Measurements from ENCODE around the gene C1orf226. TPM values are rescaled to one million over a fixed set of nuclear protein-coding genes. Genes with fewer than 3 reads are reported as not detected.
"Not testable (repeated sequence)": the region's sequence is repeated elsewhere in the genome, so short reads cannot be mapped to it uniquely, and the experiment has no call there.

The C1orf226 gene
- total RNA-seq, 1 donor from 2014 or later, result 12.6 TPM

DNA sequence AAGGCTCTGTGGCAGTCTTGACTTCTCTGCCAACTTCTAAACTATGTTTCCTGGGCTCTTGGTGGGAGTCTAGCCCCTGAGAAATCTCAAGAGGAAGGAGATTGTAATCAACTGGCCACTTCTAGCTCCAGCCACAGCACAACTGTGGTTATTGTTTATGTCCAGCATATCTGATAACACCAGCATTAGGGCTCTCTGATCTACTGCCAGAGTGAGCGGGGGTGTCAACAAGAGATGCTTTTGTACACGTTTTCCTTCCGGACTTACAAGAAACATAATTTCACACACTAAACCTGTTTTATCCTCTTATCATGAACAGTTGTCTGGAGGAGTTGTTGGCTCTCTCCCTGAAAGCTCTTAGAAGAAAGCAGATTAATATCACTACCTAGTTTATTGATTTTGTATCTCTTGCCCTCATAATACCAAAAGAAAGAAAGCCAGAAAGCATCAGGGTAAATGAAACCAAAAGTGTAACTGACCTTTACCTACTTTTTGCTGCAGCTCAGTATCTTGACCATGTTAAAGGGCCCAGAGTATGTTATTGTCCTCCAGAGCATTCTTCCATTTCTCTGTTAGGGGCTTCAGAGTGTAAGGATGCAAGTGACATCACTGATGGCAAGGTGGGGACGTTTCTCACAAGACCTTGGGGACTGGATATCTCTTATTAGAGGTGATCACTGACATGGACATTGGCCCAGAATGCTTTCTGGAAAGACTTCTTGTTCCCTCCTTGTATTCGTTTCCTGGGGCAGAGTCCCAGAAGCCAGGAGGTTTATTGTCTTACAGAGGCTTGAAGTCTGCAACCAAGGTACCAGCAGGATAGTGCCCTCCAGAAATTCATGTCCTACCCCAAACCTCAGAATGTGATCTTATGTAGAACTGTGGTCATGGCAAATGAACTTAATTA lies 40.0 kb downstream of the C1orf226 start:
- no peak overlapping the region for H3K27ac Mint-ChIP-seq
- H3K27me3 Mint-ChIP-seq, result no peaks in the 10 kb centered on the region
- H3K9me3 Mint-ChIP-seq, result no peaks in the 10 kb centered on the region
- H3K4me1 Mint-ChIP-seq (ENCODE audit: unreplicated experiment), result no peaks in the 10 kb centered on the region
- DNase-seq (ENCODE audit: extremely low spot score, unreplicated experiment), result no peak
- H3K36me3 Mint-ChIP-seq, result no peaks in the 10 kb centered on the region
- no peak overlapping the region for H3K4me3 Mint-ChIP-seq
- TF ChIP-seq, protein P1, sequence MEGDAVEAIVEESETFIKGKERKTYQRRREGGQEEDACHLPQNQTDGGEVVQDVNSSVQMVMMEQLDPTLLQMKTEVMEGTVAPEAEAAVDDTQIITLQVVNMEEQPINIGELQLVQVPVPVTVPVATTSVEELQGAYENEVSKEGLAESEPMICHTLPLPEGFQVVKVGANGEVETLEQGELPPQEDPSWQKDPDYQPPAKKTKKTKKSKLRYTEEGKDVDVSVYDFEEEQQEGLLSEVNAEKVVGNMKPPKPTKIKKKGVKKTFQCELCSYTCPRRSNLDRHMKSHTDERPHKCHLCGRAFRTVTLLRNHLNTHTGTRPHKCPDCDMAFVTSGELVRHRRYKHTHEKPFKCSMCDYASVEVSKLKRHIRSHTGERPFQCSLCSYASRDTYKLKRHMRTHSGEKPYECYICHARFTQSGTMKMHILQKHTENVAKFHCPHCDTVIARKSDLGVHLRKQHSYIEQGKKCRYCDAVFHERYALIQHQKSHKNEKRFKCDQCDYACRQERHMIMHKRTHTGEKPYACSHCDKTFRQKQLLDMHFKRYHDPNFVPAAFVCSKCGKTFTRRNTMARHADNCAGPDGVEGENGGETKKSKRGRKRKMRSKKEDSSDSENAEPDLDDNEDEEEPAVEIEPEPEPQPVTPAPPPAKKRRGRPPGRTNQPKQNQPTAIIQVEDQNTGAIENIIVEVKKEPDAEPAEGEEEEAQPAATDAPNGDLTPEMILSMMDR (conservative IDR thresholded peaks at IDR 0.05), result no peak

- Mint-ChIP-seq H3K4me1 (ENCODE audit: unreplicated experiment) (no peaks in the 10 kb centered on the region), H3K36me3 (no peaks in the 10 kb centered on the region), H3K27me3 (no peaks in the 10 kb centered on the region), H3K27ac (no peak overlapping the region), H3K9me3 (no peaks in the 10 kb centered on the region), H3K4me3 (no peak overlapping the region)
- no peak for DNase-seq (ENCODE audit: extremely low spot score, unreplicated experiment)
- TF ChIP-seq, protein P1 (conservative IDR thresholded peaks at IDR 0.05), result no peak
Observed at GRCh38 chr1:162422662-162423375, 41.3 kb downstream of the C1orf226 start.

- DNase-seq (ENCODE audit: extremely low spot score, unreplicated experiment), result no peak
- H3K9me3 Mint-ChIP-seq, result no peaks in the 10 kb centered on the region
- TF ChIP-seq, protein P1 (conservative IDR thresholded peaks at IDR 0.05), result no peak
- H3K27me3 Mint-ChIP-seq, result no peaks in the 10 kb centered on the region
- H3K4me1 Mint-ChIP-seq (ENCODE audit: unreplicated experiment), result no peaks in the 10 kb centered on the region
- H3K36me3 Mint-ChIP-seq, result no peaks in the 10 kb centered on the region
- H3K27ac Mint-ChIP-seq, result no peak overlapping the region
- no peak overlapping the region for H3K4me3 Mint-ChIP-seq
Observed at GRCh38 chr1:162430583-162430982, 49.1 kb downstream of the C1orf226 start.

- not testable (repeated sequence) for H3K36me3 Mint-ChIP-seq; H3K4me3 Mint-ChIP-seq; H3K4me1 Mint-ChIP-seq (ENCODE audit: unreplicated experiment); H3K9me3 Mint-ChIP-seq; H3K27me3 Mint-ChIP-seq; DNase-seq (ENCODE audit: extremely low spot score, unreplicated experiment); H3K27ac Mint-ChIP-seq
Observed at GRCh38 chr1:162432977-162433713, 51.6 kb downstream of the C1orf226 start.

Small RNA genes lying within 50 kb of the gene (microRNA-seq; reads per million reads assigned to microRNA genes)
- 22.9 reads per million, percentile 46 among the genes with 10 or more reads in this experiment for gene MIR556

Other genes starting within 250 kb of the C1orf226 start
- not detected in 2 replicates for gene SPATA46, start 4.9 kb upstream of the C1orf226 start, total RNA-seq (ENCODE audit: low replicate concordance)
- not detected in 2 replicates for gene SH2D1B, start 30.4 kb downstream of the C1orf226 start, total RNA-seq (ENCODE audit: low replicate concordance)
- 23.3 and 31.4 TPM in 2 replicates for gene UHMK1, start 116.1 kb downstream of the C1orf226 start, total RNA-seq (ENCODE audit: low replicate concordance)
- gene UAP1, start 180.0 kb downstream of the C1orf226 start, total RNA-seq (ENCODE audit: low replicate concordance), result 26.8 and 31.6 TPM in 2 replicates

All from type B pancreatic cell (in vitro differentiated cells).